ENCODE data around the gene KDM4B.
"Not testable (repeated sequence)": the region's sequence is repeated elsewhere in the genome, so short reads cannot be mapped to it uniquely, and the experiment has no call there.

The KDM4B gene

DNA sequence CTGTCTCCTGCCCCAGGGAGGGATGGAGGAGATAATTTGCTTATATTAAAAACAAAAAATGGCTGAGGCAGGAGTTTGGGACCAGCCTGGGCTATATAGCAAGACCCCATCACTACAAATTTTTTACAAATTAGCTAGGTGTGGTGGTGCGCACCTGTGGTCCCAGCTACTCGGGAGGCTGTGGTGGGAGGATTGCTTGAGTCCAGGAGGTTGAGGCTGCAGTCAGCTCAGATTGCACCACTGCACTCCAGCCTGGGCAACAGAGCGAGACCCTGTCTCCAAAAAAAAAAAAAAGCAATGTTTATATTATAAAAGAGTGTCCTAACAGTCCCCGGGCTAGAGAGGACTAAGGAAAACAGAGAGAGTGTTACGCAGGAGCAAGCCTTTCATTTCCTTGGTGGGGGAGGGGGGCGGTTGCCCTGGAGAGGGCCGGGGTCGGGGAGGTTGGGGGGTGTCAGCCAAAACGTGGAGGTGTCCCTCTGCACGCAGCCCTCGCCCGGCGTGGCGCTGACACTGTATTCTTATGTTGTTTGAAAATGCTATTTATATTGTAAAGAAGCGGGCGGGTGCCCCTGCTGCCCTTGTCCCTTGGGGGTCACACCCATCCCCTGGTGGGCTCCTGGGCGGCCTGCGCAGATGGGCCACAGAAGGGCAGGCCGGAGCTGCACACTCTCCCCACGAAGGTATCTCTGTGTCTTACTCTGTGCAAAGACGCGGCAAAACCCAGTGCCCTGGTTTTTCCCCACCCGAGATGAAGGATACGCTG, 184.0 kb downstream of the KDM4B start:
- no peak for DNase-seq

- no peak for DNase-seq
These were observed 184.8 kb downstream of the KDM4B start for GRCh38 chr19:5153601-5154128.

DNA sequence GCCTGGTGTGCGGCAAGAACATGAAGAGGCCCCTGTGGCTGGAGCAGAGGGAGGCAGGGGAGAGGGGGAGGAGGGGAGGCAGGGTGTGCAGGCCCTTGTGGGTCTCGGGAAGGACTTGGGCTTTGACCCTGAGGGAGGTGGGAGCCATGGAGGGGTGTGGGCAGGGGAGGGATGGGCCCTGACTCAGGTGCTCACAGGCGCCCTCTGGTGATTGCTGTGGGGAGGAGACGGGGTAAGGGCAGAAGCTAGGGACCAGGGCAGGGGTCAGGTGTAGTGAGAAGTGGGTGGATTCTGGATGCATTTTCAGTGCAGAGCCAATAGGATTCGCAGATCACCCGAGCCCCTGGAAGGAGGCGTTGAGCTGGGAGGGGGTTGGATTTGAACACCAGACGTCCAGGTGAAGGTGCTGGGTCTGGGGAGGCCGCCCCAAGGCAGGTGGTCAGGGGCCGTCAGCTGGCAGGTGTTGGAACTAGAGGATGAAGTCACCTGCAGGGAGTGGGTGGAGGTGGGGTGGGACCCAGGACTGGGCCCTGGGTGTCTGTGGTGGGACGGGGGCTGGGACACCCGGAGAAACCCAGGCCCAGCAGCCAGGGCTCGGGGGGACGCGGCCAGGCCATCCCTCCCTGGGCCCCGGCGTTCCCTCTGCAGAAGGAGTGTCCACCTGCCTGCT, 185.4 kb downstream of the KDM4B start:
- DNase-seq: no peak

GRCh38 chr19:5154799-5155426, 186.0 kb downstream of the KDM4B start:
- no peak for DNase-seq

GRCh38 chr19:5155586-5156210, 186.8 kb downstream of the KDM4B start:
- DNase-seq: no peak

DNA sequence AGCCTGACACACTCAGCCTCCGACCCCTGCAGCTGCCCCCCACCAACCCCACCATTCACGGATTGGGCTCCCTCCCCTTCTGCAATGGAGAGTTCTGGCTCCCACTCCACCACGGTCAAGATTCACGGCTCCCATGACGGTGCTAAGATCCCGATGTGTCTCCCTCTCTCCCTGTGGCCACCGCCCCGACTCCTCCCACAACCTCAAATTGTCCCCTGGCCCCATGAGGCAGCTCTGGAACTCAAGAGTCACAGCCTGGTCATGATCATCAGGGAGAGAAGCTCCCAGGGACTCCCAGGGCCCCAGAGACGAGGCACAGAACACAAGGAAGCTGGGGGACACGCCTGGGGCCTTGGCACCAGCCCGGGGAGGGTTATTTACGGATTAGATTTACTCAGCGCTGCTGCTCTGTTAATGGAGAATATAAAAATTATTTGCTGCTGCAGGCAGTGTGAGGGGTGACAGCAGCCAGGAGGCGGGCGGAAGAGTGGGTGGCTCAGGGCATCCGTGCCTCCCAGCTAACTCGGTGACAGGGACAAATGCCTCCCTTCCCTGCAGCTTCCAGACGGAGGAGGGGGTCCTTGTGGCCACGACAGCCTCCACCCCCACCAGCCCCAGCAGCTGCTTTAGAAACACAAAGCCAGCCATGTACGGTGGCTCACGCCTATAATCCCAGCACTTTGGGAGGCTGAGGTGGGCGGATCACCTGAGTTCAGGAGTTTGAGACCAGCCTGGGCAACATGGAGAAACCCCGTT, 187.5 kb downstream of the KDM4B start:
- DNase-seq: no peak

GRCh38 chr19:5157186-5157585, 188.3 kb downstream of the KDM4B start:
- no peak for DNase-seq

- DNase-seq: not testable (repeated sequence)
These were observed 189.7 kb downstream of the KDM4B start for GRCh38 chr19:5158549-5159134.

- not testable (repeated sequence) for DNase-seq
These were observed 191.4 kb downstream of the KDM4B start for GRCh38 chr19:5160158-5160795.

DNA sequence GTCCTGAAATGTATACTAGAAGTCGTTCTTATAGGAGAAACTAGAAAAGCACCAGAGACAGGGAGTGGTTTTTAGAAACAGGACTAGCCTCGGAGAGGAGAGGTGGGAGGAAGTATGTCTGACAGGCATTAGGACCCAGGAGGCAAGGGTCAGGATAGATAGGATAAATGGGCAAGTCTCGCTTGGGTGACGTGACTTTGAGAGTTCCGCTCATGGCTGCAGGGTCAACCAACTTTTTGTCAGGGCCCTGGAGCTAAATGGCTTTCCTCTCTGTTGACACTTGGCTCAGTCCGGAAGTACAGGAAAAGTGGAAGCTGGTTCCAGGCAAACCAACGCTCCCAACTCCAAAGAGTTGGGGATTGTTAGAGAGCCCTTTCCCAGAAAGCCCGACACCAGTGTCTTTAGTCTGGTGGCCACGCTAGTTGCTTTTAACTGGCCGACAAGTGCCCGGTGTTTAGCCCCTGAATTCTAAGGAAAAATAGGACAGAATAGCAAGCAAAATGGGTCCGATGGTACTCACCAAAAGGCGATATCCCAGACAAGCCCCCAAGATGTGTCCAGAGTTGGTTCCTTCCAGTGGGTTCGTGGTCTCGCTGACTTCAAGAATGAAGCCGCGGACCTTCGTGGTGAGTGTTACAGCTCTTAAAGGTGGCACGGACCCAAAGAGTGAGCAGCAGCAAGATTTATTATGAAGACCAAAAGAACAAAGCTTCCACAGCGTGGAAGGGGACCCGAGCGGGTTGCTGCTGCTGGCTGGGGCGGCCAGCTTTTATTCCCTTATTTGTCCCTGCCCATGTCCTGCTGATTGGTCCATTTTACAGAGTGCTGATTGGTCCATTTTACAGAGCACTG, 196.2 kb downstream of the KDM4B start:
- not testable (repeated sequence) for DNase-seq

GRCh38 chr19:5165697-5166019, 196.7 kb downstream of the KDM4B start:
- DNase-seq: no peak

- no peak for DNase-seq
These were observed 197.3 kb downstream of the KDM4B start for GRCh38 chr19:5166262-5166661.

DNA sequence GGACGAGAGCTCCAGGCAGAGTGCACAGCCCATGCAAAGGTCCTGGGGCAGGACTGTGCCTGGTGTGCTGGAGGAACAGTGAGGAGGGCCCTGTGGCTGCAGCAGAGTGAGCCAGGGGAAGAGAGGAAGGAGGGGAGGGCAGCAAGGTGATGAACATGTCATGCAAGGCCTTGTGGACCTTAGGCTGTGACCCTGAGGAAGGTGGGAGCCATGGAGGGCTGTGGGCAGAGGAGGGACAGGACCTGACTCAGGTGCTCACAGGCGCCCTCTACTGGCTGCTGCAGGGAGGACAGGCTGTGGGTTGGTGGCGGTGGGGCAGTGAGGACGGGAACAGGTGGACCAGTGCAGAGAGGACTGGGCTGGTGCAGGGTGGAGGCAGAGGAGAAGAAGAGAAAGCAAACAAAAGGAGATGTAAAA, 201.4 kb downstream of the KDM4B start:
- no peak for DNase-seq

GRCh38 chr19:5171711-5172110, 202.8 kb downstream of the KDM4B start:
- no peak for DNase-seq

DNA sequence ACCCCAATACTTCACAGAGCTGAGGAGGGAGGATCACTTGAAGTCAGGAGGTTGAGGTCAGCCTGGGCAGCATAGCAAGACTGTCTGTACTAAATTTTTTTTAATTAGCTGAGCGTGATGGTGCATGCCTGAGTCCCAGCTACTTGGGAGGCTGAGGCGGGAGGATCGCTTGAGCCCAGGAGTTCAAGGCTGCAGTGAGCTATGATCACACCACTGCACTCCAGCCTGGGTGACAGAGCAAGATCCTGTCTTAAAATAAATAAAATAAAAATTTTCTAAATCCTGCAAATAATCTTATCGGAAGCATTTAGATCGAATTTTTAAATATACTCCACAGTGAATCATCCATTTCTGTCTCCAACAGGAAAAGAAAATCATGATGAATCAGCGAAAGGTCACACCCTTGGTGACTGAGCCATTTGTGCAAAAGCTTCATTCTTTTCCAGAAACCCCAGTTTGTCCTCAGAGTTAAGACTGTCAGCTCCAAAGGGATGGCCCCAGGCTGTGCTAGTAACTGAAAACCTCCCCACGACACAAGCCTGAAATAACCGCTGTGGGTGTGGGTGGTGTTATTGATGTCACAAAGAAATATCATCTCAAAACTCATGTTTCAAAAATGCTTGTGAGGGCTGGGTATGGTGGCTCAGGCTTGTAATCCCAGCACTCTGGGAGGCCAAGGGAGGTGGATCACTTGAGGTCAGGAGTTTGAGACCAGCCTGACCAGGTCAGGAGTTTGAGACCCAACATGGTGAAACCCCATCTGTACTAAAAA, 204.1 kb downstream of the KDM4B start:
- no peak for DNase-seq

GRCh38 chr19:5173993-5174392, 205.1 kb downstream of the KDM4B start:
- DNase-seq: no peak

- no peak for DNase-seq
These were observed 209.0 kb downstream of the KDM4B start for GRCh38 chr19:5177745-5178450.

DNA sequence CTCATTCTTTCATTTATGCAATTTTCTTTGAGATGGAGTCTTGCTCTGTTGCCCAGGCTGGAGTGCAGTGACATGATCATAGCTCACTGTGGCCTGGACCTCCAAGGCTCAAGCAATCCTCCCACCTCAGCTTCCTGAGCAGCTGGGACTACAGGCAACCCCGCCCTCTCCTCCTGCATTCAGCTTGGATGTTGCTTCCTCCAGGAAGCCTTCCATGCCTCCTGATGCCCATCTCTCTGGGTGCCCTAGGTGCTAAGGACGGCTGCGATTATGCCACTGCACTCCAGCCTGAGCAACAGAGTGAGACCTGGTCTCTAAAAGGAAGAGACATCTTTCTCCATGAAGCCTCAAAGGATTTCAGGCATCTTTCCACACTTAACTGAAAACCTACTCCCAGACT, 209.9 kb downstream of the KDM4B start:
- no peak for DNase-seq

- DNase-seq: no peak
These were observed 210.3 kb downstream of the KDM4B start for GRCh38 chr19:5179256-5179655.
